GM18499 (cell line): ENCODE measurements around the gene AGAP1.

Source experiments
- ATAC-seq: cut with Tn5 transposase; IDR thresholded peaks from one replicate; pipeline ENCODE4 v1.9.1; 2021; ENCODE audit warnings: moderate number of reproducible peaks; ENCODE audit not compliant: insufficient read depth, unreplicated experiment

The AGAP1 gene

GRCh38 chr2:236175548-236176150 lies 681.8 kb downstream of the AGAP1 start:
- no peak for ATAC-seq

- ATAC-seq, result no peak
Measured at GRCh38 chr2:236176417-236176816, 682.6 kb downstream of the AGAP1 start.

- ATAC-seq, result no peak
Measured at GRCh38 chr2:236176951-236177350, 683.1 kb downstream of the AGAP1 start.

- ATAC-seq, result no peak
Measured at GRCh38 chr2:236177604-236177966, 683.7 kb downstream of the AGAP1 start.

- ATAC-seq, result no peak
Measured at GRCh38 chr2:236177967-236178889, 684.4 kb downstream of the AGAP1 start.

GRCh38 chr2:236178890-236179235 lies 685.0 kb downstream of the AGAP1 start:
- no peak for ATAC-seq

GRCh38 chr2:236179236-236180075 lies 685.6 kb downstream of the AGAP1 start:
- no peak for ATAC-seq

- no peak for ATAC-seq
Measured at GRCh38 chr2:236180076-236180816, 686.4 kb downstream of the AGAP1 start.

GRCh38 chr2:236180831-236181453 lies 687.1 kb downstream of the AGAP1 start:
- no peak for ATAC-seq
